Measurements from ENCODE around the gene HSD17B12. TPM values are rescaled to one million over a fixed set of nuclear protein-coding genes. Genes with fewer than 3 reads are reported as not detected.

The HSD17B12 gene
- total and polyA plus RNA-seq, 2 of the 4 experiments (the other 2 are of a cell fraction): 38.0 to 44.6 TPM

GRCh38 chr11:43806976-43807375, 126.4 kb downstream of the HSD17B12 start:
- no peak overlapping the region for H3K18ac ChIP-seq (ENCODE audit: low read depth, low read length)
- H3K14ac ChIP-seq (replicated peaks; ENCODE audit: low read depth, low read length): no peak overlapping the region
- no peak overlapping the region for H3K27ac ChIP-seq (ENCODE audit: insufficient read depth, low read length)
- H3K9me1 ChIP-seq (ENCODE audit: insufficient read depth, low read length): 0 out of 2 replicates have a peak, but pooled peaks cover 3% of the 10 kb centered on the region
- no peaks in the 10 kb centered on the region for H3K4me1 ChIP-seq (ENCODE audit: control insufficient read depth, insufficient read depth, low read length)
- no peaks in the 10 kb centered on the region for H3K27me3 ChIP-seq (ENCODE audit: control insufficient read depth, insufficient read depth, low read length)
- H3K4me3 ChIP-seq (ENCODE audit: insufficient read depth, low read depth, low read length): no peak overlapping the region
- H4K20me1 ChIP-seq (ENCODE audit: insufficient read depth, low read length): no peaks in the 10 kb centered on the region
- no peak overlapping the region for H2AK9ac ChIP-seq (replicated peaks; ENCODE audit: low read depth, low read length, poor library complexity)
- in situ Hi-C loops (cut with MboI; ENCODE audit: low sequenced_read_pairs) (no loop called here), dilution Hi-C loops (cut with HindIII; ENCODE audit: low sequenced_read_pairs, unreplicated experiment) (no loop called here), intact Hi-C loops (cut with micrococcal nuclease) (no loop called here)
- H4K91ac ChIP-seq (ENCODE audit: insufficient read depth, low read depth, low read length): no peak overlapping the region
- POLR2A ChIA-PET (ENCODE audit: unreplicated experiment): no interaction called here
- H3K79me1 ChIP-seq (ENCODE audit: low read depth in 1 of 2, low read length in 2 of 2): peaks cover 4 to 12% of the 10 kb centered on the region in 2 experiments; a peak in 2 of 4 replicates
- no peak overlapping the region for H4K5ac ChIP-seq (ENCODE audit: low read depth, low read length)
- no peak for ATAC-seq (ENCODE audit: low read depth)
- no peak overlapping the region for H3K23ac ChIP-seq (ENCODE audit: low read depth, low read length)
- no peak overlapping the region for H2BK5ac ChIP-seq (ENCODE audit: low read depth, low read length, poor library complexity, severe bottlenecking)
- H2BK120ac ChIP-seq (ENCODE audit: low read depth, low read length): no peak overlapping the region
- no peak overlapping the region for H3K56ac ChIP-seq (ENCODE audit: extremely low read depth, insufficient read depth, low read length)
- CTCF ChIA-PET: no interaction called here
- no peak overlapping the region for H2AFZ ChIP-seq (replicated peaks; ENCODE audit: low read length, poor library complexity)
- no peak overlapping the region for H4K8ac ChIP-seq (ENCODE audit: low read depth in 2 of 2, low read length in 2 of 2)
- TF ChIP-seq POLR2A (IDR thresholded peaks at IDR 0.05; ENCODE audit: low read depth, low read length) (no peak), RFX5 (IDR thresholded peaks at IDR 0.05; ENCODE audit: low read depth, low read length) (no peak), RAD21 (IDR thresholded peaks at IDR 0.05; ENCODE audit: low read length) (no peak), MAZ (IDR thresholded peaks at IDR 0.05; ENCODE audit: borderline replicate concordance, low read depth, low read length) (no peak), SMC3 (IDR thresholded peaks at IDR 0.05; ENCODE audit: low read depth, low read length) (no peak), CEBPB (IDR thresholded peaks at IDR 0.05; ENCODE audit: low read depth, low read length) (no peak), CTCF (conservative IDR thresholded peaks at IDR 0.05; ENCODE audit: low read depth, low read length) (no peak), NFE2L2 (IDR thresholded peaks at IDR 0.05; ENCODE audit: low read depth, low read length) (no peak), MXI1 (IDR thresholded peaks at IDR 0.05; ENCODE audit: borderline replicate concordance, low read depth, low read length) (no peak), BHLHE40 (IDR thresholded peaks at IDR 0.05; ENCODE audit: low read depth, low read length) (no peak), CHD1 (IDR thresholded peaks at IDR 0.05; ENCODE audit: low read depth, low read length) (no peak), MAFK (IDR thresholded peaks at IDR 0.05; ENCODE audit: low read depth, low read length) (no peak), USF2 (IDR thresholded peaks at IDR 0.05; ENCODE audit: low read depth, low read length) (no peak)
- no TSS peak for BruUV-seq (replicated peaks)
- H3K4ac ChIP-seq (ENCODE audit: low read depth, low read length): no peak overlapping the region
- no peaks in the 10 kb centered on the region for H3K36me3 ChIP-seq (ENCODE audit: control insufficient read depth, insufficient read depth, low read length)
- H2BK20ac ChIP-seq (ENCODE audit: low read depth, low read length): no peak overlapping the region
- 93% methylated on average over 2 of the region's 3 CpGs; no CpG with 5 or more reads in 1 of the 2 experiments for WGBS, 2 experiments (ENCODE audit: extremely low coverage in 2 of 2, insufficient read length in 1 of 2)
- no peaks in the 10 kb centered on the region for H3K9me3 ChIP-seq (ENCODE audit: control insufficient read depth, insufficient read depth, low read length)
- no peak overlapping the region for H3K9ac ChIP-seq (ENCODE audit: low read depth, low read length)
- H3K4me2 ChIP-seq (ENCODE audit: low read depth, low read length): no peak overlapping the region
- DNase-seq: no peak
- H2BK15ac ChIP-seq (ENCODE audit: low read depth, low read length): no peak overlapping the region
- no peak overlapping the region for H2AK5ac ChIP-seq (ENCODE audit: low read depth, low read length)

Measured in IMR-90 (cell line).